Suprapubic skin (tissue), 3 donors: Measurements from ENCODE around the gene WDR46.

Source experiments
- CTCF ChIP-seq, 2 donors: fragments of 200-600 bp in 1 of 2; fragments of 450-650 bp in 1 of 2; sonication (generic) in 1 of 2; IDR thresholded peaks; one replicate each; pipeline ENCODE4 v1.5.1; 2016 to 2019; ENCODE audit warnings: antibody characterized with exemption in 2 of 2, mild to moderate bottlenecking in 1 of 2, moderate library complexity in 1 of 2
- POLR2A ChIP-seq, 2 donors: fragments of 450-650 bp; IDR thresholded peaks; one replicate each; pipeline ENCODE4 v1.6.1; 2017; ENCODE audit warnings: antibody characterized with exemption in 2 of 2, mild to moderate bottlenecking in 2 of 2, moderate library complexity in 2 of 2

- TF ChIP-seq CTCF (IDR thresholded peaks at IDR 0.05), result no peak
- no peak for TF ChIP-seq POLR2A (IDR thresholded peaks at IDR 0.05)
Measured at GRCh38 chr6:33297406-33297955, 8.4 kb upstream of the WDR46 start.
